Coronary artery (tissue), 2 donors: ENCODE results near the gene SCN11A.
A peak's percentile ranks its signal among the peaks of the same experiment; 100 is the strongest.

Experiments
- DNase-seq: peaks from one replicate; pipeline ENCODE4 v3.0.0-alpha.2; 2017; ENCODE audit warnings: low spot score
- H3K27ac ChIP-seq, 2 donors: fragments of 200-600 bp; sonication (generic); one replicate each; pipeline ENCODE4 v1.5.1; 2016 to 2019
- H3K4me3 ChIP-seq: fragments of 200-600 bp; sonication (generic); 2 replicates; pipeline ENCODE4 v1.5.1; 2016; ENCODE audit warnings: mild to moderate bottlenecking, moderate library complexity
- CTCF ChIP-seq: fragments of 200-600 bp; sonication (generic); IDR thresholded peaks from one replicate; pipeline ENCODE4 v1.5.1; 2019; ENCODE audit warnings: antibody characterized with exemption

Gene SCN11A

GRCh38 chr3:39051649-39052561 is at the start of gene SCN11A, which contains the start of gene WDR48:
Gene SCN11A, minus strand, starts transcription at chr3:39051944. Its CDS starts 101,582 bp downstream, at chr3:38950362.
Gene WDR48, plus strand, starts transcription at chr3:39052016. Its CDS starts 10 bp downstream, at chr3:39052026.
- peak within 1 kb of the TSS; percentile 73 to 95 for H3K27ac ChIP-seq
- H3K4me3 ChIP-seq: peak within 1 kb of the TSS; percentile 97
- no peak for TF ChIP-seq CTCF
- DNase-seq: peak; percentile 92

- Histone ChIP-seq H3K27ac (no peak overlapping the region), H3K4me3 (no peak overlapping the region)
- no peak for DNase-seq
- peak; percentile 33 for TF ChIP-seq CTCF
Observed at GRCh38 chr3:39101022-39101689, 49.4 kb upstream of the SCN11A start.

- Histone ChIP-seq H3K27ac (no peak overlapping the region), H3K4me3 (no peak overlapping the region)
- no peak for DNase-seq
- no peak for TF ChIP-seq CTCF
Observed at GRCh38 chr3:39100500-39100886, 48.7 kb upstream of the SCN11A start.

GRCh38 chr3:39099738-39100499 is 48.2 kb upstream of the SCN11A start:
- H3K4me3 ChIP-seq: no peak overlapping the region
- TF ChIP-seq CTCF: no peak
- DNase-seq: no peak
- no peak overlapping the region for H3K27ac ChIP-seq

- no peak for DNase-seq
- no peak overlapping the region for H3K27ac ChIP-seq
- no peak for TF ChIP-seq CTCF
- H3K4me3 ChIP-seq: no peak overlapping the region
Observed at GRCh38 chr3:39099242-39099641, 47.5 kb upstream of the SCN11A start.

- no peak overlapping the region for H3K4me3 ChIP-seq
- TF ChIP-seq CTCF: no peak
- no peak for DNase-seq
- H3K27ac ChIP-seq: no peak overlapping the region
Observed at GRCh38 chr3:39098473-39099000, 46.8 kb upstream of the SCN11A start.
